Fibroblast of gingiva (primary cell): ENCODE data around the gene GAREM2.
"Not testable (repeated sequence)": the region's sequence is repeated elsewhere in the genome, so short reads cannot be mapped to it uniquely, and the experiment has no call there.

Experiments
- DNase-seq: peaks from one replicate; pipeline ENCODE4 v3.0.0-alpha.2; 2011; ENCODE audit warnings: low read depth

GAREM2 gene

DNA sequence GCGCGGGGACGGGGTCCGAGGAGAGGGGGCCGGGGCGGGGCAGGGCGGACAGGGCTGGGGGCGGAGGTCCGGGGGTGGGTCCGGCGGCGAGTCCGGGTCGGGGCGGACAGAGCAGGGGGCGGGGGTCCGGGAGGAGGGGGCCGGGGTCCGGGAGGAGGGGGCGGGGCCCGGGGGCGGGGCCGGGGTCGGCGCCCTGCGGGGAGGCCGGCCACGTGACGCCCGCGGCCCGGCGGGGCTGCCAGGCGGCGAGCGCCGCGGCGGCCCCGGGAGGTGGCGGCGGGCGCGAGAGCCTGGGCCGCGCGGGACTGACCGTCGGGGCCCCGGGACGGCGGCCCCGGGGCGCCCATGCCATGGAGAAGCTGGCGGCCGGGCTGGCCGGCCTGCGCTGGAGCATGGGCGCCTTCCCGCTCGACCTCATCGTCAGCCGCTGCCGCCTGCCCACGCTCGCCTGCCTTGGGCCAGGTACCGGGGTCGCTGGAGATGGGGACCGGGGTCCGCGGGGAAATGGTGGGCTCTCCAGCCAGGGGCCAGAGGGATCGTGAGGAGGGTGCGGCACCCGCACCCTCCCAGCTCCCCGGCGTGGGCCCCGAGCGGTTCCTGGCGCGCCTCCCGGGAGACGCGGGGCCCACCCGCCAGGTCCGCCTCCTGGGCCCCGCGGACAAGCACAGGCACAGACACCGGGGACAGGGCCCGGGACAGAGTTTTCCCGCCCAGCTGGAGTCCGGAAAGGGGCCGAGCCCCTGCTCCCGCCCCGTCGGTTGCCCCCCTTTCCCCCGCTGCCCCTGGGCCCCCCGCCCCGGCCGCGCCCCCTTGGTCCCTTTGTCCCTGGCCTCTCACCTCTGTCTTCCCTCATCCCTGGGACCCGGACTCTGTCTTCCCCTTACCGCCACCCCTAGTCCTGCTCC is at the start of gene GAREM2:
GAREM2 (plus strand) TSS at position 218 of the 905 bp plus-strand sequence; CDS start at position 351, 133 bp downstream.
- no peak for DNase-seq

DNA sequence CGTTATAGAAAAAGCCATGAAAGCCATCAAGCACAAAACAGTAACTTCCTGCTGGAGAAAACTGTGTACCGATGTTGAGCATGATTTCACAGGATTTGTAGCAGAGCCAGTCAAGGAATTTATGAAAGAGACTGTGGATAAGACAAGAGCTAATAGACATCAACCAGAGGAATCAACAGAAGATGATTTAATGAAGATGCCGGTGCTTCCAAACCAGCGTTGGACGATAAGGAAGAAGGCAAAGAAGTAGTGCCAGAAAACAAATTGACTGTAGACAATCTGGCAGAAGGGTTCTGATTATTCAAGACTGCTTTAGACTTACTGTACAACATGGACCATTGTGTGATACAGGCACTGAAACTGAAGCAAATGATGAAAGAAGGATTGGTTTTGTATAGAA is 49.5 kb upstream of the GAREM2 start:
- no peak for DNase-seq

DNA sequence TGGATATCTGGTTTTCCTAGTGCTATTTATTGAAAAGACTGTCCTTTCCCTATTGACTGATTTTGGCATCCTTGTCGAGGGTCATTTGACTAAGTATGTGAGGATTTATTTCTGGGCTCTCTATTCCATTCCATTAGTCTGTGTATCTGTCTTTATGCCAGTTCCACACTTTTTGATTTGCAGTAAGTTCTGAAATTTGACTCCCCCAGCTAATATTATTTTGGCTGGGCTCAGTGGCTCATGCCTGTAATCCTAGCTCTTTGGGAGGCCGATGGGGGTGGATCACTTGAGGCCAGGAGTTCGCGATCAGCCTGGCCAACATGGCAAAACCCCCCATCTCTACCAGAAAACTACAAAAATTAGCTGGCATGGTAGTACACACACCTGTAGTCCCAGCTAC is 46.8 kb upstream of the GAREM2 start:
- peak; percentile 60 for DNase-seq

DNA sequence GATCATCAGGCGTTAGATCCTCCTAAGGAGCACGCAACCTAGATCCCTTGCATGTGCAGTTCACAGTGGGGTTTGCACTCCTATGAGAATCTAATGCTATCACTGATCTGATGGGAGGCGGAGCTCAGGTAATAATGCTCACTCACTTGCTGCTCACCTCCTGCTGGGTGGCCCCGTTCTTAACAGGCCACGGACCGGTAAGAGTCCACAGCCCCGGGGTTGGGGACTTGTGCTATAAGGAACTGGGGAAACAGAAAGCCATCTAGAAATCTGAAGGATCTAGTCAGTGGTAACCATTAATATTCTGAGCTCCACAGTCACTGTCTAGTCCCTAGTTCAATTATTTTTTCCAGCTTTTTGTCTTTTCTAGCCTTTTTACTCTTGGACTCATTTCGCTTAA is 44.7 kb upstream of the GAREM2 start:
- no peak for DNase-seq

DNA sequence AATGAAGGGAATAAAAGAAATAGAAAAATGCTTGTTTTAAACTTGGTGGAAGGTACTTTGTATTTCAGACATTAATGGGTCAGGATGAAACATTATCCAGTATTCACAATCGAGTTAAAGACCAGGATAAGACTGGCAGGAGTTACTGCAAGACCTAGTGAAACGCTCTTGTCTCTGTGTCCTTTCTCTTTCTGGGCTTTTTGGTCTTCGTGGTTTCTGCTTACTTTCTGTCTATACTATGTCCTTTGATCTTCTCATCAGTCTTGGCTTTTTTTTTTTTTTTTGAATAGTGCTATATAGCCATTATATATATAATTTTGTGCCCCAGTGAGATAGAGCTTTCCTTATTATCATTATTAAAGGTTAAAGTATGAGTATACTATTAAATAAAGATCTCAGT is 42.1 kb upstream of the GAREM2 start:
- DNase-seq: no peak

DNA sequence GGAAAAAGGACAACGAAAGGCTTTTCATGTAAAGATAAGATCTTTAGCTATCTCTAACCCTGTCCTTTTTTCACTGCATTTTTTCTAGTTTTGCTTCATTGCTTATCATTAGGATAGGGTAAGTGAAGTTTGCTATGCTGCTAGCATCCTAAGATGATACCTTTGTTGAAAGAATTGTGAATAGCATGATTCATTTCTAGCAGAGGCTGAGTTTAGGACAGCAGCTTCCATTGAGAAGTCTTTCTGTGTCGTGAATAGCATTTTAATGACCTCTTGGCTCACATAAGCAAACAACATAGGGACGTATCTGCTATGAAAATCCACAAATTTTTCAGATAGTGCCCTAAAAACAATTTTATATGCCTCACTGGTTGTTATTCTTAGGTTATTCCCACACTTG is 36.4 kb upstream of the GAREM2 start:
- no peak for DNase-seq

DNA sequence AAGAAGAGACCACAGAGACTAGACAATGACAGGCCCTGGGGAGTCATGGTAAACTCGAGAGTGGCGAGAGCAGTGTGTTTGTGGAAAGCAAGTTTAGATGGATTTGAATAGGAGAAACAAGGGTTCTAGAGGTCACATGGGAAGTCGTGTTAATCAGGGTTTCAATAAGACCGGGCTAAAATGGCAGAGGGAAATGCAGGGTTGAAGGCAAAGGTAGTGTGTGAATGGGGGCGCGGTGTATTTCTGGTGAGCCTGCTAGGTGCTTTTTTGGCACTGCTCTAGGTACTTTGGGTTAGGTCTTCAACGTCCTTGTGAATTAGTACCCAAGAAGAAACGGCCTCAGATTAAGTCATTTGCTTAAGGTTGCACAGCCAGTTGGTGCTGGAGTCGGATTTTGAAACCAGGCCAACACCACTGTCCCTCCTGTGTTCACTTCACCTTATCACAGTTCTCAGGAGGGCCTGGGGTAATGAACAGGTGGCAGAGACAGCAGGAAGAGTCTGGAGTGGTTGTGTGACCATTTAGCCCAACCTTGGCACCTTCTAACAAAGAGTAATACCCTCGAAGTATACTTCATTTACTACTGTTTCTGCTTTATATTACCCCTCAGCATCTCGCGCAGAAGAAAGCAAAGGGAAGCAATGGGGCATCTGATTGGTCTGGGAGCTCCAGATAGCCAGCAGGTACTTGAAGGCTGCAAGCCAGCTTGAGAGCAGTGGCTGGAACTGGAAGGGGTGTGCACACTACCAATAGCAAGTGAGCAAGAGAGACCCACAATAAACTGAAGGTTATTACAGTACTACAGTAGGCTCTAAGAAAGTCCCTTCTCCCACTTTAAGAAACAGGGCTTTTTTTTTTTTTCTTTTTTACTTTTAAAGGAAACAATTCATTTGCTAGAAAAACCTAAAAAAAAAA is 33.4 kb upstream of the GAREM2 start:
- no peak for DNase-seq

DNA sequence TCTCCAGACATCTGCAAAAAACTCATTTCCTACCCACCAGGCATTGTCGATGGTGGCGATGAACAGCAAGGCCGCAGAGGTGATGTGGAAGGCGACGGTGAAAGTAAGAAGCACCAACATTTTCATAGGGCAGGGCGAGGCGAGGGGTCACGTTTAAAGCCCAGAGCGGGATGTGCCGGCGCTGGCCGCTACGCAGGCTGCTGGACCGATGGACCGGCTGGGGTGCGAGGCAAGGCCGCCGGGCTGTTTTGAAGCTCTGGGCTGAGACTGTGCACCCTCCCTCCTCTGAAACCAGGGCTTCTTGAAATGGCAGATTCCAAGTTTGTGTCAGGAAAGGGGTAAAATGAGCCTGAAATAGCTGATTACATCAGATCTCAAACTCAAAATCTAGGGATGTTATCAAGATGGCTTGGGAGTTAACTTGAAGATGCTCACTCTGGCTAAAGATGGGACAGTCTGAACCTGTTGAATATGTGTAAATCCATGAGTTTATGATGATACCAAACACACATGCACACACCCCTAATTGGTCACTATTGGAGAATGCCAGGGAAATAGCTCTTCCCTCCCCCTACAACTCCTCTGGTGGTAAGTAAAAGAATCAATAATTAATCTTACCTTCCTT is 31.6 kb upstream of the GAREM2 start:
- no peak for DNase-seq

DNA sequence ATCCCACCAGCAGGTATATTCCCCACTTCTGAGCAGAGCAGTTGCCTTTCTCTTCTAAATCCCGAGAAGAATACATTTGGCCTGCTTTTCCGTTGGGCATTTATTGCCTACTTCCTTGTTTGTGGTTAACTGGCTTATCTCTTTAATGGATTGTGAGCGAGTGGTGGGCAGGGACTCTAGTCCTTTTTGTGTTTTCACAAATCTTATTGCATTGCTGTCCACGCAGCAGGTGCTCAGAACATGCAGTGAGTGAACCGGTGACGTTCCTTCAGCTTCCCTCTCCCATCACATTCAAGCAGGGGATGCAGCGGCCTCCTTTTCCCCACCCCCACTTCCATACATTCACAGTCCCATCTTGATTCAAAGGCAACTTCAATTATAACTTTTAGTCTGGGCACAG is 28.9 kb upstream of the GAREM2 start:
- no peak for DNase-seq

DNA sequence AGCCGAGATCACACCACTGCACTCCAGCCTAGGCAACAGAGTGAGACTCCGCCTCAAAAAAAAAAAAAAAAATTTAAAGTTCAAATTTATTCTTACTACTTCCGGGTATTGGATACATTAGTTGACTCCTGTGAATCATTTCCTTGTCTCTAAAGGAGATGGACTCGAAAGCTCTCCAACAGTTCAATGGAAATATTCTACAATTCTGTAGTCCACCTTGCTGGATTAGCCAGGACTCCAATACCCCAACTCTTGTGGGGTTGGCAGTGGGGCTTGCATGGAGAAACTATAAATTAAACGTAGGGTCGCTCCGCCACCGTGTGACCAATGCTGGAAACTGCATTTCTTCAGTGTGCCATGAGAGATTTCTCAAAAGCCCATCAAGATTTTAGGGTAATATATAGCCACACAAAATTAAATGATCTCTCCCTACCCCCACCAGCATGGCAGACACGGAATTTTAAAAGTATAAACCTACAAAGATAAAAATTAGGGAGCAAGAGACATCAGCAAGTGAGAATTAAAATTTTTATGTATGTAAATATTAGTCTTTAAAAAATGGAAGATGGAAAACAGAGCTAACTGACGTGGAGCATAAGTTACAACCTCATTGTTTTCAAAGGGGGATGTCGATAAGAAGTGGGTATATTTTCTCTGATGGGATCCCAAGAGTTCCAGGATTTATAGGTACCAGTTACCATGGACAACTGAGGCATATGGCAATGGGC is 27.8 kb upstream of the GAREM2 start:
- DNase-seq: peak; percentile 31

DNA sequence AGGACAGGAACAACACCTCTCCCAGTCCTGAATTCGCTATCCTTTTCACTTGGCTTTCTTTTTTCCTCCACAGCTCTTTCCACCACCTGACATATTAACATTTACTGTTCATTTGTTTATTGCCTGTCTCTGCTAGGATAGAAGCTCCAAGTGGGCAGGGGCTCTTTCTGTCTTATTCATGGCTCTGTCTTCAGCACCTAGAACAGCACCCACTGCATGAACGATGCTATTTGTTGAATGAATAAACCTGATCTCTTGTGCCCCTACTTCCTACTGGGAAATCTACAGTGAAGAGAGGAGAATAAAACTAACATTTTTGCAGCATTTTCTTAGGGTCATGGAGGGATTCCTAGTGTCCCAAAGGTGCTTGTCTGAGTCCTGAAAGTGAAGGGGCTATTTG is 24.4 kb upstream of the GAREM2 start:
- no peak for DNase-seq

DNA sequence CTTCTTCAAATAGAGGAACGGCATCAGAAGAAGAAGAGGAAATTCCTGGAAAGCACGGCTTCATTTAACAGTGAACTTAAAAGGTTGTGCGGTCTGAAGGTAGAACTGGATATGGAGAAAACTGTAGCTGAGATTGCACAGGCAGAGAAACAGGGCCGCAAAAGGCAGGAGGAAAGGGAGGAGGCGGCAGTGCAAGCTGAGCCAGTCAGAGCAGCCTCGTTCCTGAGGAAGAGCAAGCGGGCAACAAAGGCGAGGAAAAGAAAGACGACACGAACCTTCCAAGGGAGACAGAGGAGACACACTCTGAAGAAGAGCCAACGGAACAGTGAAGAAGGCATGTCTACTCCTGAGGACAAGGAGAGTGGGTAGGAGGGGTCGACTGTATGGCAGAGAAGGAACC is 22.6 kb upstream of the GAREM2 start:
- DNase-seq: no peak

DNA sequence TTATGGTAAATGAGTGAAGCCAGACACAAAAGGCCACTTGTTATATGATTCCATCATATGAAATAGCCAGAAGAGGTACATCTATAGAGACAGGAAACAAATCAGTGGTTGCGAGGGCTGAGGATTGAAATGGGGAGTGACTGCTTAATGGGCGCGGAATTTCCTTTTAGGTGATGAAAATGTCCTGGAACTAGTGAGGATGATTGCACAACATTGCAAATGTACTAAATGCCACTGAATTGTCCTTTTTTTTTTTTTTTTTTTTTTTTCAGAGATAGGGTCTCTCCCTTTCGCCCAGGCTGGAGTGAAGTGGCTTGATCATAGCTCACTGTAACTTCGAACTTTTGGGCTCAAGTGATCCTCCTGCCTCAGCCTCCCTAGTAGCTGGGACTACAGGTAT is 15.3 kb upstream of the GAREM2 start:
- DNase-seq: no peak

DNA sequence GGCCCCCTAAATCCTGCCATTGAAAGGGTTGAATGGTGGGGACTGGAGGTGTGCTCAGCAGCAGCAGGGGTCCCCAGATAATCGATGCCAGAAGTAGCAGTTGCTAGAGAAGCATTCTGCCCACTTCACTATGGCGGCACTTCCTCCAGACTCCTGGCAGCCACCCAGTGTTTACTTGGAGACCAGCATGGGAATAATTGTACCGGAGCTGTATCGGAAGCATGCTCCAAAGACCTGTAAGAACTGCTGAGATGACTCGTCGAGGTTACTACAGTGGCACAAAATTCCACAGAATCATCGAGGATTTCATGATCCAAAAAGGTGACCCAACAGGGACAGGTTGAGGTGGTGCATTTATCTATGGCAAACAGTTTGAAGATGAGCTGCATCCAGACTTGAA is 11.0 kb upstream of the GAREM2 start:
- no peak for DNase-seq

DNA sequence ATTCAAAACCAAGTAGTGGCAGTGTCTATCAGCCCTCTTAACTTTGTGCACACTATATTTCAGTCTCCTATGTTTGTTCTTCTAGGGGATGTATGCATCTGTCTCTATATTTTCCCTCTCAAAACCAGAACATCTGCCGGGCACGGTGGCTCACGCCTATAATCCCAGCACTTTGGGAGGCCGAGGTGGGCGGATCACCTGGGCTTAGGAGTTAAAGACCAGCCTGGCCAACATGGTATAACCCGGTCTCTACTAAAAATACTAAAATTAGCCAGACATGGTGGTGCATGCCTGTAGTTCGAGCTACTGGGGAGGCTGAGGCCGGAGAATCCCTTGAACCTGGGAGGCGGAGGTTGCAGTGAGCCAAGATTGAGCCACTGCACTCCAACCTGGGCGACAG is 9.9 kb upstream of the GAREM2 start:
- DNase-seq: no peak

DNA sequence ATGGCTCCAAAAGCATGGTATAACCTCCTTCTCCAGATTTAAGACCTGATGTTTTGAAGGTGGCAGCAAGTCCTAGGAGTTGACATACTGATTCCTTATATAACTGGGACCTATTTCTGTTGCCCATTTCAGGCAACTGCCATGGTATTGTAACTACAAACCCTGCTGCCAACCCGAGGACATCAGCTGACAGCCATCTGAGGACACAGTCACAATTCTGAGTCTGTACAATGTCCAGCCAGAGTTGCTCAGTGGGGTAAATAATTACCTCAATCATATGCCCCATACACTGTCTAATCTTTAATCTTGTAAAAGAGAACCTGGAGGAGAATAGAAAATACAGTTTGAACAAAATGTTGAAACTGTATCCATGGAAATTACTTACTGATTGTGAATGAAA is 8.7 kb upstream of the GAREM2 start:
- no peak for DNase-seq

DNA sequence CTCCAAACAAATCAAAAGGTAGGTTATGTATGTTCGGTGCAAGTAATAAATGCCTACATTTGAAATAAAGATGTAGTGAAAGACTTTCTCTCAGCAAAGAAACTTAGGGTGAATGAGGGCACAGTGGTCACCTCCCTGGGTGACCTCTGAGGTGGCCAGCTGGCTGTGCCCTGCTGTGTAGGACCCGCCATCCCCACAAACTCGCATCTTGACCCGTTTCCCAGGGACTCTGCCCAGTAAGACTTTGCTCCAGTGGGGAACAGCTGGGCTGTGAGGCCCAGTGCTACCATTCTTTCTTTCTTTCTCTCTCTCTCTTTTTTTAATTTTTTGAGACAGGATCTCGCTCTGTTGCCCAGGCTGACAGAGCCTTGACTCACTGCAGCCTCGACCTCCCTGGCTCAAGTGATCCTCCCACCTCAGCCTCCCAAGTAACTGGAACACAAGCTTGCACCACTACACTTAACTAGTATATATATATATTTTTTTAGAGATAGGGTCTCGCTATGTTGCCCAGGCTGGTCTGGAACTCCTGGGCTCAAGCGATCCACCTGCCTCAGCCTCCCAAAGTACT is 8.2 kb upstream of the GAREM2 start:
- DNase-seq: no peak

DNA sequence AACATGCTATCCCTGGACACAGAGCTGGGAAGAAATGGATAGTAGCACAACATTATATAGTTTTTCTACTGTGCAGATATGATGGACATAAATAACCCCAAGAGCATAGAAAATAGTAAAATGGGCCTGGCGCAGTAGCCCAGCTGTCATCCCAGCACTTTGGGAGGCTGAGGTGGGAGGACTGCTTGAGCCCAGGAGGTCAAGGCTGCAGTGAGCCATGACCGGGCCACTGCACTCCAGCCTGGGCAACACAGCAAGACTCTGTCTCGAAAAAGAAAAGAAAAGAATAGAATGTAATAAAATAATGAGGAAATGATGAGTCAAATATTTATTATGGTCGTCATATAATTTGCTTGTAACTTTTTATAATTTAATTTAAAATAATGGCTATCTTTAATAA is 7.5 kb upstream of the GAREM2 start:
- no peak for DNase-seq

DNA sequence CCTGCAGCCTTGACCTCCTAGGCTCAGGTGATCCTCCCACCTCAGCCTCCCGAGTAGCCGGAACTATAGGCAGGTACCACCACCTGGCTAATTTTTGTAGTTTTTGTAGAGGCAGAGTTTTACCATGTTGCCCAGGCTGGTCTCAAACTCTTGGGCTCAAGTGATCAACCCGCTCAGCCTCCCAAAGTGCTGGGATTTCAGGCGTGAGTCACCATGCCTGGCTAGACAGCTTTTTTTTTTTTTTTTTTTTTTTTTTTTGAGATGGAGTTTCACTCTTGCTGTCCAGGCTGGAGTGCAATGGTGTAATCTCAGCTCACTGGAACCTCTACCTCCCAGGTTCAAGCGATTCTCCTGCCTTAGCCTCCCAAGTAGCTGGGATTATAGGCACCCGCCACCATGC is 6.3 kb upstream of the GAREM2 start:
- DNase-seq: not testable (repeated sequence)

DNA sequence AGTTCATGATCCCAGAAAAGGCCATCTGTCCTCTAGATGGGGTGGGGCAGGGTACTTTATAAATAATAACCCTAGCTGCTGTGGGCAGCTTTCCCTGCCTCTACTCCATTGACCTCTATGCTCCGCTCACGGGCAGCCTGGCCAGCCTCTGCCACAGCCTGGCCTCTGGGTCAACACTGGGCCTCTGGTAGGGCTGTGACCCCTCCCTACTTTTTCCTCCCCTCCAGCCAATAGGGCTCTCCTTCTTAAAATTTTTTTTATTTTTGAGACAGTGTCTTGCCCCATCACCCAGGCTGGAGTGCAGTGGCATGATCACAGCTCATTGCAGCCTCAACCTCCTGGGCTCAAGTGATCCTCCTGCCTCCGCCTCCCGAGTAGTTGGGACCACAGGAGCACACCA is 4.1 kb upstream of the GAREM2 start:
- no peak for DNase-seq

DNA sequence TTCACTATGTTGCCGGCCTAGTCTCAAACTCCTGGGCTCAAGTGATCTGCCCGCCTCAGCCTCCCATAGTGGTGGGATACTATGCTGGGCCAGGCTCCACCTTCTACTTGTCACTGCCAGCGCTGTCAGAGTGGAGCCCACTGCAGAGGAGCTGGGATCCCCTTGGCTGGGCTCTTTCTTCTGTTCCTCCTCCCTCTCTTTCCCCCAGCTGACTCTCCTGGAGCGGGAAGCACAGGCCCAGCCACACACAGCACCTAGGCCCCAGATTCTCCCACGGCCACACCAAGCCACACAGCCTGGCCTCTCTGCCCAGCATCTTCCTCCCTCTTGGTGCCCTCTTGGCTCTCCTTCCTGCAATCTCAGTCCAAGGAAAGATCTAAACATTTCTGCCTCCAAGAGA is 3.7 kb upstream of the GAREM2 start:
- DNase-seq: no peak
